HG03159 (cell line): ENCODE data around the gene GAREM1.

Experiments used
- ATAC-seq: cut with Tn5 transposase; IDR thresholded peaks from one replicate; pipeline ENCODE4 v1.9.1; 2021; ENCODE audit warnings: mild to moderate bottlenecking, moderate library complexity; ENCODE audit not compliant: unreplicated experiment

GAREM1 gene

GRCh38 chr18:32335228-32335627, 135.5 kb downstream of the GAREM1 start:
- ATAC-seq: no peak

GRCh38 chr18:32333781-32334180, 136.9 kb downstream of the GAREM1 start:
- no peak for ATAC-seq

- no peak for ATAC-seq
These were observed 138.0 kb downstream of the GAREM1 start for GRCh38 chr18:32332708-32333107.

- no peak for ATAC-seq
These were observed 141.7 kb downstream of the GAREM1 start for GRCh38 chr18:32328974-32329373.

GRCh38 chr18:32328379-32328778, 142.3 kb downstream of the GAREM1 start:
- ATAC-seq: no peak

GRCh38 chr18:32326450-32327308, 144.0 kb downstream of the GAREM1 start:
- ATAC-seq: no peak

- no peak for ATAC-seq
These were observed 146.5 kb downstream of the GAREM1 start for GRCh38 chr18:32324181-32324580.

GRCh38 chr18:32321826-32322225, 148.9 kb downstream of the GAREM1 start:
- no peak for ATAC-seq

- no peak for ATAC-seq
These were observed 151.6 kb downstream of the GAREM1 start for GRCh38 chr18:32319084-32319483.

- ATAC-seq: no peak
These were observed 152.1 kb downstream of the GAREM1 start for GRCh38 chr18:32318581-32318980.

- ATAC-seq: no peak
These were observed 153.0 kb downstream of the GAREM1 start for GRCh38 chr18:32317651-32318050.

GRCh38 chr18:32315881-32316280, 154.8 kb downstream of the GAREM1 start:
- ATAC-seq: no peak

- no peak for ATAC-seq
These were observed 159.9 kb downstream of the GAREM1 start for GRCh38 chr18:32310774-32311173.

GRCh38 chr18:32310101-32310500, 160.6 kb downstream of the GAREM1 start:
- no peak for ATAC-seq

GRCh38 chr18:32308493-32309120, 162.1 kb downstream of the GAREM1 start:
- ATAC-seq: no peak

GRCh38 chr18:32303400-32303799, 167.3 kb downstream of the GAREM1 start:
- ATAC-seq: no peak

- ATAC-seq: no peak
These were observed 167.9 kb downstream of the GAREM1 start for GRCh38 chr18:32302806-32303205.

GRCh38 chr18:32301976-32302743, 168.5 kb downstream of the GAREM1 start:
- peak; percentile 84 for ATAC-seq

GRCh38 chr18:32301361-32301760, 169.3 kb downstream of the GAREM1 start:
- ATAC-seq: no peak

- no peak for ATAC-seq
These were observed 169.8 kb downstream of the GAREM1 start for GRCh38 chr18:32300914-32301313.

- no peak for ATAC-seq
These were observed 171.2 kb downstream of the GAREM1 start for GRCh38 chr18:32299484-32299883.
